B cell (primary cell): Measurements from ENCODE around the gene ZNF91. TPM values are rescaled to one million over a fixed set of nuclear protein-coding genes. Genes with fewer than 3 reads are reported as not detected.

Experiments used
- ATAC-seq: fragments of 200-7000 bp; cut with Tn5 transposase; one replicate; pipeline ENCODE4 v1.10.0; 2021; ENCODE audit warnings: low read depth, mild to moderate bottlenecking, moderate number of reproducible peaks, moderate library complexity
- CTCF ChIA-PET: fragments of 350-600 bp; sonication (Branson Sonifier 250); formaldehyde crosslinking; loops from one replicate; lab custom pipeline; 2021; ENCODE audit warnings: antibody characterized with exemption, inconsistent platforms; lab: Charles Lee
- POLR2A ChIA-PET: fragments of 350-600 bp; sonication (Branson Sonifier 250); formaldehyde crosslinking; loops from one replicate; lab custom pipeline; 2021; ENCODE audit warnings: antibody characterized with exemption; lab: Charles Lee
- DNase-seq: peaks from one replicate; pipeline ENCODE4 v3.0.0; 2013
- H2AFZ ChIP-seq: 2 replicates; pipeline ENCODE4 v1.6.1; 2012; ENCODE audit warnings: mild to moderate bottlenecking, low read depth, low read length; ENCODE audit not compliant: insufficient read depth, poor library complexity, severe bottlenecking
- H3K27ac ChIP-seq, 2 donors: 1 replicate in 1 of 2; 2 replicates in 1 of 2; pipeline ENCODE4 v1.5.1; 2012 to 2013; ENCODE audit warnings: low read length in 2 of 2, mild to moderate bottlenecking in 2 of 2, moderate library complexity in 1 of 2
- H3K27me3 ChIP-seq, 4 experiments: fragments of 200-600 bp in 1 of 4; sonication (generic) in 1 of 4; replicated peaks in 1 of 4; 1 replicate in 2 of 4; 2 replicates in 2 of 4; pipeline versions ENCODE4 v1.6.1 to v1.7.0; 2013 to 2016; ENCODE audit warnings: low read length in 3 of 4, mild to moderate bottlenecking in 2 of 4, mixed read lengths in 1 of 4, moderate library complexity in 1 of 4; ENCODE audit not compliant: insufficient read depth in 4 of 4, control insufficient read depth in 3 of 4; ENCODE audit errors: control extremely low read depth in 1 of 4
- H3K36me3 ChIP-seq, 2 experiments: replicated peaks in 1 of 2; 1 replicate in 1 of 2; 2 replicates in 1 of 2; pipeline versions ENCODE4 v1.6.1 to v1.7.1; 2013; ENCODE audit warnings: low read length in 1 of 2; ENCODE audit not compliant: insufficient read depth in 2 of 2, control insufficient read depth in 1 of 2; ENCODE audit errors: control extremely low read depth in 1 of 2, extremely low read depth in 1 of 2
- H3K4me1 ChIP-seq, 2 donors: fragments of 200-600 bp in 1 of 2; sonication (generic) in 1 of 2; 1 replicate in 1 of 2; 2 replicates in 1 of 2; pipeline versions ENCODE4 v1.5.1 to v1.6.1; 2013 to 2017; ENCODE audit warnings: low read length in 2 of 2; ENCODE audit not compliant: control insufficient read depth in 2 of 2, insufficient read depth in 2 of 2
- H3K4me2 ChIP-seq: replicated peaks from 2 replicates; pipeline ENCODE3; 2012; ENCODE audit warnings: mild to moderate bottlenecking, low read depth, low read length; ENCODE audit not compliant: poor library complexity, severe bottlenecking
- H3K4me3 ChIP-seq, 5 experiments: fragments of 200-600 bp in 1 of 5; sonication (generic) in 1 of 5; 1 replicate in 3 of 5; 2 replicates in 2 of 5; pipeline versions ENCODE4 v1.5.1 to v1.7.0; 2011 to 2016; ENCODE audit warnings: low read length in 4 of 5, mild to moderate bottlenecking in 4 of 5, low read depth in 2 of 5, control low read depth in 1 of 5, moderate library complexity in 1 of 5; ENCODE audit not compliant: insufficient read depth in 1 of 5; ENCODE audit errors: control extremely low read depth in 1 of 5, extremely low read depth in 1 of 5
- H3K79me2 ChIP-seq: fragments of 200-600 bp; sonication (generic); one replicate; pipeline ENCODE4 v1.6.0; 2016; ENCODE audit warnings: low read length; ENCODE audit not compliant: control insufficient read depth, insufficient read depth
- H3K9ac ChIP-seq: fragments of 200-600 bp; sonication (generic); 2 replicates; pipeline ENCODE4 v1.6.1; 2017; ENCODE audit warnings: mild to moderate bottlenecking, low read length, moderate library complexity
- H3K9me3 ChIP-seq, 3 donors: one replicate each; pipeline versions ENCODE4 v1.6.1 to v1.7.1; 2013; ENCODE audit warnings: low read length in 2 of 3; ENCODE audit not compliant: control insufficient read depth in 2 of 3, insufficient read depth in 1 of 3; ENCODE audit errors: control extremely low read depth in 1 of 3
- H4K20me1 ChIP-seq: 2 replicates; pipeline ENCODE4 v1.6.0; 2012; ENCODE audit warnings: mild to moderate bottlenecking, low read length; ENCODE audit not compliant: insufficient read depth, control insufficient read depth, poor library complexity, severe bottlenecking
- H3K27ac Mint-ChIP-seq: one replicate; pipeline ENCODE4 v1.8.0; 2021; ENCODE audit warnings: mixed read lengths
- H3K27me3 Mint-ChIP-seq: one replicate; pipeline ENCODE4 v1.8.0; 2021; ENCODE audit warnings: mixed read lengths
- H3K4me1 Mint-ChIP-seq: one replicate; pipeline ENCODE4 v1.8.0; 2021; ENCODE audit warnings: mixed read lengths
- H3K4me3 Mint-ChIP-seq: one replicate; pipeline ENCODE4 v1.8.0; 2021; ENCODE audit warnings: mixed read lengths
- H3K9me3 Mint-ChIP-seq: one replicate; pipeline ENCODE4 v1.8.0; 2022; ENCODE audit warnings: mixed read lengths; ENCODE audit not compliant: insufficient read depth
- CTCF ChIP-seq: fragments of 200-600 bp; IDR thresholded peaks from one replicate; pipeline ENCODE4 v1.8.0; 2022; ENCODE audit warnings: antibody characterized with exemption, mild to moderate bottlenecking
- EZH2 ChIP-seq: IDR thresholded peaks from 2 replicates; pipeline ENCODE4 v1.6.1; 2012; ENCODE audit warnings: borderline replicate concordance, low read depth, mild to moderate bottlenecking, moderate library complexity, low read length; ENCODE audit not compliant: insufficient read depth, poor library complexity, severe bottlenecking
- WGBS: methylation state at CpG from one replicate; pipeline ENCODE4 v1.1.5; 2013; ENCODE audit warnings: missing lambda C conversion rate; ENCODE audit not compliant: insufficient coverage; 5-methylcytosine and 5-hydroxymethylcytosine counted together
- intact Hi-C: fragments of 100-400 bp; cut with micrococcal nuclease; formaldehyde crosslinking; loops from one replicate; pipeline ENCODE4 v1.10.0; 2022
- polyA plus RNA-seq: library from polyadenylated mRNA; depleted of rRNA; stranded (reverse); fragments of >200 nt; gene quantifications from 2 replicates; pipeline ENCODE4 v1.2.3, GENCODE V29; 2012
- total RNA-seq, 2 donors: library from RNA; stranded (reverse); fragments of 120-200 nt in 1 of 2; gene quantifications; 1 replicate in 1 of 2; 2 replicates in 1 of 2; pipeline versions ENCODE4 v1.2.3 to v1.2.4, GENCODE V29; 2013 to 2022

ZNF91 gene
- total and polyA plus RNA-seq, 2 donors (not counting 1 experiment from before 2014, with no cell fraction given), result 17.9 to 79.6 TPM

GRCh38 chr19:23406091-23406490 lies 10.8 kb upstream of the ZNF91 start:
- Mint-ChIP-seq H3K27me3 (no peaks in the 10 kb centered on the region), H3K9me3 (no peaks in the 10 kb centered on the region), H3K27ac (no peak overlapping the region), H3K4me3 (no peak overlapping the region), H3K4me1 (no peaks in the 10 kb centered on the region)
- H3K27me3 ChIP-seq, result no peaks in the 10 kb centered on the region
- intact Hi-C loops, result no loop called here
- ATAC-seq (no peak), DNase-seq (no peak)
- H3K4me1 ChIP-seq, result no peaks in the 10 kb centered on the region
- no peak overlapping the region for H3K4me2 ChIP-seq
- no peak overlapping the region for H3K9ac ChIP-seq
- no peak overlapping the region for H3K4me3 ChIP-seq
- CTCF ChIA-PET, result no interaction called here
- POLR2A ChIA-PET, result no interaction called here
- H3K27ac ChIP-seq, result no peak overlapping the region
- H2AFZ ChIP-seq, result no peak overlapping the region
- 86% methylated on average over 1 of the region's 2 CpGs for WGBS
- TF ChIP-seq CTCF (no peak), EZH2 (no peak)
- no peaks in the 10 kb centered on the region for H4K20me1 ChIP-seq
- no peaks in the 10 kb centered on the region for H3K79me2 ChIP-seq
- H3K36me3 ChIP-seq, result no peaks in the 10 kb centered on the region
- peaks cover 0 to 9% (median 2%) of the 10 kb centered on the region in 3 donors for H3K9me3 ChIP-seq

- H2AFZ ChIP-seq, result no peak overlapping the region
- no peak overlapping the region for H3K4me2 ChIP-seq
- no peak overlapping the region for H3K27ac ChIP-seq
- no peak overlapping the region for H3K27ac Mint-ChIP-seq
- ATAC-seq (no peak), DNase-seq (no peak)
- ChIA-PET CTCF (no interaction called here), POLR2A (no interaction called here)
- H3K4me3 Mint-ChIP-seq, result no peak overlapping the region
- no peaks in the 10 kb centered on the region for H3K4me1 ChIP-seq
- H3K4me1 Mint-ChIP-seq, result no peaks in the 10 kb centered on the region
- intact Hi-C loops, result no loop called here
- no peaks in the 10 kb centered on the region for H3K27me3 Mint-ChIP-seq
- H3K9me3 ChIP-seq, result peaks cover 0 to 9% (median 1%) of the 10 kb centered on the region in 3 donors
- H3K36me3 ChIP-seq, result no peaks in the 10 kb centered on the region
- no peaks in the 10 kb centered on the region for H3K27me3 ChIP-seq
- no peak for TF ChIP-seq EZH2
- TF ChIP-seq CTCF, result no peak
- H3K9ac ChIP-seq, result no peak overlapping the region
- no peak overlapping the region for H3K4me3 ChIP-seq
- no peaks in the 10 kb centered on the region for H3K79me2 ChIP-seq
- H4K20me1 ChIP-seq, result no peaks in the 10 kb centered on the region
- no CpG with 5 or more reads among the region's 1 CpG for WGBS
- no peaks in the 10 kb centered on the region for H3K9me3 Mint-ChIP-seq
These were observed 9.4 kb upstream of the ZNF91 start for GRCh38 chr19:23404676-23405075.
